Activated B cell treated with CpG ODN at 0.5 μM for 24 hours (primary cell): ENCODE data around the gene RFX7. TPM values are rescaled to one million over a fixed set of nuclear protein-coding genes. Genes with fewer than 3 reads are reported as not detected.

ENCODE experiments used
- ATAC-seq: fragments of 200-7000 bp; cut with Tn5 transposase; one replicate; pipeline ENCODE4 v1.10.0; 2021; ENCODE audit warnings: low read depth, mild to moderate bottlenecking, moderate library complexity
- CTCF ChIA-PET: fragments of 350-600 bp; sonication (Branson Sonifier 250); formaldehyde crosslinking; loops from one replicate; lab custom pipeline; 2021; ENCODE audit warnings: antibody characterized with exemption; lab: Charles Lee
- POLR2A ChIA-PET: fragments of 350-600 bp; sonication (Branson Sonifier 250); formaldehyde crosslinking; loops from one replicate; lab custom pipeline; 2021; ENCODE audit warnings: antibody characterized with exemption; lab: Charles Lee
- DNase-seq: peaks from one replicate; pipeline ENCODE4 v3.0.0; 2022
- H3K27ac Mint-ChIP-seq: one replicate; pipeline ENCODE4 v1.8.0; 2020; ENCODE audit warnings: mixed read lengths
- H3K27me3 Mint-ChIP-seq: one replicate; pipeline ENCODE4 v1.8.0; 2021; ENCODE audit warnings: mixed read lengths
- H3K36me3 Mint-ChIP-seq: one replicate; pipeline ENCODE4 v1.8.0; 2021; ENCODE audit warnings: low read depth, mixed read lengths
- H3K4me1 Mint-ChIP-seq: one replicate; pipeline ENCODE4 v1.8.0; 2021; ENCODE audit warnings: mixed read lengths
- H3K4me3 Mint-ChIP-seq: one replicate; pipeline ENCODE4 v1.8.0; 2020; ENCODE audit warnings: mild to moderate bottlenecking, mixed read lengths
- H3K9me3 Mint-ChIP-seq: one replicate; pipeline ENCODE4 v1.8.0; 2020; ENCODE audit warnings: mixed read lengths
- CTCF ChIP-seq: fragments of 200-600 bp; IDR thresholded peaks from one replicate; pipeline ENCODE4 v1.8.0; 2022; ENCODE audit warnings: antibody characterized with exemption, mild to moderate bottlenecking
- intact Hi-C: fragments of 100-400 bp; cut with micrococcal nuclease; formaldehyde crosslinking; loops from one replicate; pipeline ENCODE4 v1.15.1; 2024
- total RNA-seq: library from RNA; stranded (reverse); gene quantifications from 2 replicates; pipeline ENCODE4 v1.2.3, GENCODE V29; 2022

The RFX7 gene
- 24.3 and 27.8 TPM in 2 replicates for total RNA-seq

GRCh38 chr15:56243163-56244037, at the start of gene RFX7:
Gene RFX7, minus strand, starts transcription at chr15:56243879. Its CDS starts 594 bp downstream, at chr15:56243285.
- H3K4me1 Mint-ChIP-seq, result peaks cover 43% of the 10 kb centered on the region
- CTCF ChIA-PET, result interaction anchor here (0.9 to 2.9 kb wide), 3 partner anchors 71 to 1463 kb away, joined by 3 to 12 read pairs (median 3); partner anchors contain the start of gene POLR2M
- intact Hi-C loops, result loop anchor here (2.0 to 10.0 kb wide), 4 partner anchors 139 to 1041 kb away; no protein-coding TSS in a partner anchor

GRCh38 chr15:56292546-56293316, 49.1 kb upstream of the RFX7 start:
- DNase-seq (no peak), ATAC-seq (no peak)
- Mint-ChIP-seq H3K4me1 (no peaks in the 10 kb centered on the region), H3K36me3 (peaks cover 2% of the 10 kb centered on the region), H3K27ac (no peak overlapping the region), H3K9me3 (peaks cover 19% of the 10 kb centered on the region), H3K27me3 (no peaks in the 10 kb centered on the region), H3K4me3 (no peak overlapping the region)
- CTCF ChIA-PET, result no interaction called here
- POLR2A ChIA-PET, result no interaction called here
- no peak for TF ChIP-seq CTCF
- intact Hi-C loops, result no loop called here

More at GRCh38 chr15:56243163-56244037, at the start of gene RFX7:
- no peaks in the 10 kb centered on the region for H3K9me3 Mint-ChIP-seq
- no peaks in the 10 kb centered on the region for H3K27me3 Mint-ChIP-seq
- peak; percentile 82 for DNase-seq
- no peak for TF ChIP-seq CTCF
- ATAC-seq, result peak; percentile 83
- peaks cover 12% of the 10 kb centered on the region for H3K36me3 Mint-ChIP-seq
- peak within 1 kb of the TSS; percentile 94 for H3K27ac Mint-ChIP-seq
- POLR2A ChIA-PET, result interaction anchor here (0.8 to 1.1 kb wide), 2 partner anchors 36 to 38 kb away, joined by 3 read pairs; no protein-coding TSS in a partner anchor
- H3K4me3 Mint-ChIP-seq, result peak within 1 kb of the TSS; percentile 89

GRCh38 chr15:56291741-56292140, 48.1 kb upstream of the RFX7 start:
- Mint-ChIP-seq H3K4me3 (no peak overlapping the region), H3K4me1 (no peaks in the 10 kb centered on the region), H3K36me3 (peaks cover 2% of the 10 kb centered on the region), H3K9me3 (peaks cover 19% of the 10 kb centered on the region), H3K27ac (no peak overlapping the region), H3K27me3 (no peaks in the 10 kb centered on the region)
- ChIA-PET CTCF (no interaction called here), POLR2A (no interaction called here)
- no peak for DNase-seq
- TF ChIP-seq CTCF, result no peak
- no peak for ATAC-seq
- intact Hi-C loops, result no loop called here

- Mint-ChIP-seq H3K27ac (no peak overlapping the region), H3K9me3 (peaks cover 19% of the 10 kb centered on the region), H3K27me3 (no peaks in the 10 kb centered on the region), H3K4me1 (no peaks in the 10 kb centered on the region), H3K4me3 (no peak overlapping the region), H3K36me3 (peaks cover 2% of the 10 kb centered on the region)
- DNase-seq (no peak), ATAC-seq (no peak)
- intact Hi-C loops, result no loop called here
- POLR2A ChIA-PET, result no interaction called here
- CTCF ChIA-PET, result no interaction called here
- TF ChIP-seq CTCF, result no peak
These were observed 42.5 kb upstream of the RFX7 start for GRCh38 chr15:56286213-56286612.

- ATAC-seq, result no peak
- Mint-ChIP-seq H3K4me3 (no peak overlapping the region), H3K4me1 (no peaks in the 10 kb centered on the region), H3K27me3 (peaks cover 5% of the 10 kb centered on the region), H3K9me3 (peaks cover 11% of the 10 kb centered on the region), H3K27ac (no peak overlapping the region), H3K36me3 (no peaks in the 10 kb centered on the region)
- ChIA-PET POLR2A (no interaction called here), CTCF (no interaction called here)
- intact Hi-C loops, result no loop called here
- TF ChIP-seq CTCF, result no peak
- no peak for DNase-seq
These were observed 37.5 kb upstream of the RFX7 start for GRCh38 chr15:56281145-56281544.
